GM18511 (cell line): ENCODE measurements around the gene CACNB4.

Source experiments
- ATAC-seq: cut with Tn5 transposase; IDR thresholded peaks from one replicate; pipeline ENCODE4 v1.9.1; 2021; ENCODE audit warnings: mild to moderate bottlenecking, moderate library complexity; ENCODE audit not compliant: unreplicated experiment

The CACNB4 gene

DNA sequence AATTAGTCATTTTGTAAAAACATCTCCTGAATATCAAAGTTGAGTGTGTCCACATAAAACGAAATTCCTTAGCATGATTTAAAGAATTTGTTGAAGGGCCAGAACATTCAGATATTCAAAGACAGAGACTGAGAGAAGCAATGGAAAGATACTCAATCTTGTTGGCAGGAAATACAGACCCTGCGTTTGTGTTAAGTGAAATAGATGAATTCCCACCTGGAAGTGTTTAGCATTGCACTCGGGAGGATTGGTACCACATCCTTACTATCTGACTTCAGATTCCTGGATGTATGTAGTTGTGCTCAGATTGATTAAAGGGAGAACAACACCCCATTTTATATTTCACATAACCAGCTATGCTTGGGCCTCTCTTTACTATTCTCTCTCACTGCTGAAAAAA lies 260.9 kb downstream of the CACNB4 start:
- ATAC-seq: no peak

DNA sequence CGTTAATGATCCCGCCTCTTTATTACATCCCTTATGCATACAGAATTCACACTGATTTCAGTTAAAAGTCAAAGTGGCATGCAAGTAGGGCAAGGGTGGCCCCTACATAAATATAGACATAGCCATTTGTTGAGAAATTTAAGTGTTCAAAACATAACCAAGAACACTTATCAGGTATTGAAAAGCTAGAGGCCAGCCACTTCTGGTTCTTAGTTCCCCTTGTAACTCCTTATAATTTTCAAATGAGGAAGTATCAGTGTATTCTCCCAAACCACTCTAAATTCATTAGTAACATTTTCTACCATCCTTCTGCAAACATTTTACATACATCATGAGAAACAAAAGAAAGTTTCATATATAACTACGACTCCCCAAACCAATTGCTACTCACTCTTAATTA lies 264.9 kb downstream of the CACNB4 start:
- ATAC-seq: peak; percentile 84

DNA sequence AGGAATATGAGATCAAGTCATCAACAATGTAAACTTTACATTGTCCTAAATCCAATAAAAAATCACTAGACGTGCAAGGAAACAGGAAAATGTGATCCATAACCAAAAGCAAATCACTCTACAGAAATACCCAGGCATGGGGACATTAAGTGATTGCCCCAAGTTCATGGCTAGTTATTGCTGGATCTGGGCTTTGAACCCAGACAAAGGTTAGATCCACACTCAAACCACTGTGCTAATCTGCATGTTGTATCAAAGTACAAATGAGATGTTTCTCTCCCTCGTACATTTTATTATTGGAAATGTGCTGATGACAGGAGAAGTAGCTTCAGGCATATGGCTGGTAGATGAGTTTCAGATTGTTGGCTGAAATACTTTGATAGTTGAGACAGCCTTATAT lies 267.9 kb downstream of the CACNB4 start:
- ATAC-seq: no peak

DNA sequence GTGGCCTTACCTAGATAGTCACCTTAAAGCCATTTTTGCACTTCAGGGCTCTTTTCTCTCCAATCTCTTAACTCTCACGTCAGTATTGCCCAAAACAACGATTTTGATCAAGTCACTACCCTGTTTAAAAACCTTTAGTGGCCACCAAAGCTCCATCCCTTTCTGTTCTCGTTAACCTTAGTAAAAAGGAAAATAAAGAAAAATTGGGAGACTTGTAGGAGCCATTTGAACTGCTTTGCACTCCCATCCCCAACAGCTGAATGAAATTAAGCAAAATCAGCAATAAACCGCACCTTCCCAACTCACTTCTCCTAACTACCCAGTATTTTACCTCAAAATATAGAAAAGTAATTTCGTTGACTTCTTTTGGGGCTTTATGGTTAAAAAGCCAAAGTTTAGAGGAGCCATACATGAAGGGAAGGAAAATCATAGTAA lies 269.9 kb downstream of the CACNB4 start:
- no peak for ATAC-seq

DNA sequence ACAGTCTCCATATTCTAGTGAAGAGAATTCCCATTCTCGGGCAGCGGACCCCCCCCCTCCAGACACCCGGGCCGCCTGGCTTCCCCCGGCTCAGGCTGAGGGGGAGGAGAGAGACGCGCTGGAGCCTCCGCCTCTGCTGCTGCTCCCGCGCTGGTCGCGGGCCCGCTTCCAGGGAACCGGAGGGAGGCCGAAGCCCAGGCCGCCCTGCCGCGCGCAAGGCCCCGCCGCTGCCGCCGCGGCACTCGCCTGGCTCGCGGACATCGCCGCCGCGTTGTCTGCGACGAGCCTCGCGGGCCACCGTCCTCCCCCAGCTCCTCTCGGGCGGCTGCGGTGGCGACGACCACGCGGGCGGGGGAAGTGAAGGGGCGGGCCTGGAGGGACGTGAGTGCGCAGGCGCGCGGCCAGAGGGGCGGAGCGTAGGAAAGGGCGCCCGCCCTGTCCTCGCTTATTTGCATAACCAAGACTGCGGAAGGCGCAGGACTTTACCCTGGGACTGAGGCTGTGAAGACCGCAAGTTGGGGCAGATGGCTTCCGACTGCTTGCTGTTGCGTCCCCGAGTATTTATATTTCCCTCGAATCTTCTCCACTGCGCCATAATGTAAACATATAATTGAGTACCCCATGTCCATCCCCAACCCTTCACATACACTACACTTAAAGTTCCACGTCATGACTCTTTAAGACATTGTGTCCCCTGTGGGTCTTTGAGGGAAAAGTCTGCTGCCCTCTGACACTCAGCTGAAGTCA lies 270.5 kb downstream of the CACNB4 start, which contains the start of gene ARL5A:
Gene ARL5A, minus strand, starts transcription at position 279 of the 747 bp plus-strand sequence. Its CDS starts 245 bp downstream, at position 34.
- ATAC-seq: peak; percentile 97

DNA sequence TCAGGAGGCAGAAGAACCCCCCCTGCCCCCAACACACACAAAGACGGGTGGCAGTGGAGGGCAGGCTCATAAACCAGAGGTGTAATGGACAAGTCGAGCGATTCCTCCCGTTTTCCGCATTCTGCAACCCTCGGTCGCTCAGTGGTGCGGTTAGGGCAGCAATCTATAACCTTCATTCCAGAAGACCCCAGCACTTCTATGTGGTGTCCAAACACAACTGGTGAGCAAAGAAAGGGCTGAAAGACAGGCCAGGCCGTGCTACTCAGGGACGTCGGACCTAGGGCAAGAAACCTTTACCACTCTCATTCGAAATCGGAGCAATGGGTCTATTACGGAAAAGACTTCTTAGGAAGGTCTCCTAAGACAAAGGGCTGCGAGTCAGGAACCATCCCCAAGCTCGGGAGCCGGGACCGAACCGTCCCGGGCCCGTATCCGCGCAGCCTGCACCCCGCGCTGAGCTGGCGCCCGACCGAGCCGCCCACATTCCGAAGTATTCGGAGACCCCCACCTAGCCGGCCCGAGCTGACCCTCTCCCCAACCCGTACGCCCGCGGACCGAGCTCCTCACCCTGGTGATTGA lies 271.2 kb downstream of the CACNB4 start:
- ATAC-seq: peak; percentile 30

DNA sequence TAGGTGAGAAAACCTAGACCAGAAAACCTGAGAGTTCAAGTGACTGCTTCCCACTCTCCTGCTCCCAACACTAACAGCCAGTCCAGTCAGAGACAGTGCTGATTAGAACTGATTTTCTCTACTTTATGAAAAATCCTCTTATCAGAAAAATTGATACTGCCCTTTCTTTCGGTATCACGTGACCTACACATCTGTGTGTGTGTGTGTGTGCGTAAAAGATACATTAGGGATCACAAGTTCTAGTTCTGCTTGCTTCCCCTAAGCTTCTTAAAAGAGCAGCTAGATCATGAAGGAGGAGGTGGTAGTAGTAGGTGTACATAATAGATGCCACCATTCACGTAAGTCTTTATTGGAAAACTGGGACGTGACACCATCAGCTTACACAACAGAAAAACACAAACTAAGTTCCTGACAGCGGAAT lies 272.1 kb downstream of the CACNB4 start:
- no peak for ATAC-seq

DNA sequence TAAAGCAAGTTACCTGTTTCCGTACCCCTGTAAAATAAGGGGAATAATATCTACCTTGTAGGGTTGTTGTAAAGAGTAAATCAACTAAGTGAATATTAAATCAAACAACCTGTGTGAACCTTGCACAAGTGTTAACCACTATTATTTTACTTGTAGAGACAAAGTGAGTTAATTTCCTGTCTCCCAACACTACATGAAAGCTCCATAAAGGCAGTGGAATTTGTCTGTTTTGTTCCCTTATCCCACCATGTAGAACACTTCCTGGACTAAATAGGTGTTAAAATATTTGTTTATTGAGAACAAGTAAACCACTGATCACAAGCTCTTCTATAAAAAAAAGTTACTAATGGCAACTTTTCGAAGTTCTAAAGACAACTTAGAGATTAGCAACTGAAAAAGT lies 274.0 kb downstream of the CACNB4 start:
- ATAC-seq: no peak

DNA sequence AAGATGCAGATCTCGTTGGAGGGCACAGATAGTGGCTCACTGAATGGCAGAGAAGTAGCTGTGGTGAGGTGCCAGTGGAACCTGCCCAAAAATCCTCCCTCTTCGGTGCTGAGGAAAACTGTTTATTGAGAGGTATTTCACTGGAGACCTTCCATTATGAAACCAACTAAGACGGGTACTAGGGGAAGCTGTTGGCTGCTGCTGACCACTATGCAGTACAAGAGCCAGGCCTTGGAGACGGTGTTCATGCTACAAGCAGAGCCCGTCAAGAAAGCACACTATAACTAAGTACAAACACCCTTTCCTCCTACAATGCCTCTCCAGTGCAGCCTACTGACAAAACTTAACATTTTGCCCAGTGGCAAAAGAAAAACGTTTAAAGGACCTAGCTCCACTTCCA lies 275.2 kb downstream of the CACNB4 start:
- no peak for ATAC-seq

DNA sequence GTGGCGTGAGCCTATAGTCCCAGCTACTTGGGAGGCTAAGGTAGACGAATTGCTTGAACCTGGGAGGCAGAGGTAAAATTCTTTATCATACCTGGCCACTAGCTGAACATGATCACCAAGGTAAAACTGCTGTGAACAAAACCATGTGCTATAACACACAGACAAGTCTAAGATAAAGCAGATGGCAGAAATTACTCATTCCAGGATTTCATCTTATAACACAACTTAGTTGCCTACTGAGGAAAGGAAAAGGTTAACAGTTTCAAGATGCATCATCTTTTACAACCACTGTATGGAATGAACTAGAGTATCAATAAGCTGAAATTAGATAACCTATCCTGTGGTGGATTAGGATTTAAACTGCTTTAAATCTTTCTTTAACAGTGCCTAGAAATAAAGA lies 278.9 kb downstream of the CACNB4 start:
- peak; percentile 84 for ATAC-seq

DNA sequence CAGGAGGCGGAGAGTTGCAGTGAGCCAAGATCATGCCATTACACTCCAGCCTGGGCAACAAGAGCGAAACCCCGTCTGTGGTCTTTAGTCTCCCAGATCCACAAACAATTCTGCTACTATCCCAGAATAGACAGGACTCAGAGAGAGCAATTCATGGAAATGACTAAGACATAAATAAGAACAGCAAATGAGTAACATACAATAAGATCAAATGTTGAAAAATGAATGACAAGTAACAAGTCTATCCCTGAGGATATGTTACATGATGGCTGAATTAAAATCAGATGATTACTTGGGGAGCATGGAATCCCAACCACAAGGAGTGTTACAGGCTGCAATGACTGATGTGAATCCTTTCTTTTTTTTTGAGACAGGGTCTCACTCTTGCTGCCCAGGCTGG lies 280.9 kb downstream of the CACNB4 start:
- ATAC-seq: no peak

DNA sequence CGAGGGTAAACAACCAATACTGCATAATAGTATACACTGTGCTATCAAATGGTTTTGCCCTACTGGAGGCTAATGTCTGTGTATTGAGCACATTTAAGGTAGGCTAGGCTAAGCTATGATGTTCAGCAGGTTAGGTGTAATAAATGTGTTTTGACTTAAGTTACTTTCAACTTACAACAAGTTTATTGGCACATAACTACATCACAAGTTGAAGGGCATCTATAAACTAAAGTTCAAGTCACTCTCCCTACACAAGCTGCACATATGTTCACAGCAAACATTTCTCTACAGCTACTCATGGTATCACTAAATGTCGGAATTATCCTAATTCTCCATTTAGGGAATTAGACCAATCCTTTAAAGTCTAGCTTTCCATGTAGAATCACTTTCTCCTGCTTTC lies 282.0 kb downstream of the CACNB4 start:
- ATAC-seq: no peak

DNA sequence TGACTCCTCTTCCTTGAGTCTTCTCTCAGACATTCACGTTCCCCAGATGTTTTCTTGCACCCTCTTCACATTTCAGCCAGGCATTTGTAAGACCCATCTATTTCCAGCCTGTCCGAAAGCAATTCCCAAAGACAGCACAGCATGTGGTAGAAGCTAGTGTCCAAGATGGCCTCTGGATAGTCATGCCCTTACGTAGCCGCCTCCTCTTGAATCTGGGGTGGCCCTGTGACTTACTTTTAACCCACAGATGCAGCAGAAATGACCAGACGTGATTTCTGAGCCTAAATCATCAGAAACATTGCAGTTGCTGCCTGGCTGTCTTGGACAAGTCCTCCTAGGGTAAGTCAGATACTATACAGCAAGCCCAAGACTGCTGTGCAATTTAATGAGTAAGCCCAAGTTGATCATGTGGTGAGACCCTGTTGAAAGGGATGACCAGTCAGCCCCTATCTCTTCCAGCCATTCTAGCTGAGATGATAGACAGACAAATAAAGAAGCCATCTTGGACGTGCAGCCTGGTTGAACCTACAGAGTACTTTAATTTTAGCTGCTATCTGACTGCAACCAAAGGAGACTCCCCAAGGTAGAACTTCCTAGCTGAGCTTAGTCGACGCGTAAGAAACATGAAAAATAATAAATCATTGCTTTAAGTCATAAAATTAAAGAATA lies 282.9 kb downstream of the CACNB4 start:
- ATAC-seq: no peak

DNA sequence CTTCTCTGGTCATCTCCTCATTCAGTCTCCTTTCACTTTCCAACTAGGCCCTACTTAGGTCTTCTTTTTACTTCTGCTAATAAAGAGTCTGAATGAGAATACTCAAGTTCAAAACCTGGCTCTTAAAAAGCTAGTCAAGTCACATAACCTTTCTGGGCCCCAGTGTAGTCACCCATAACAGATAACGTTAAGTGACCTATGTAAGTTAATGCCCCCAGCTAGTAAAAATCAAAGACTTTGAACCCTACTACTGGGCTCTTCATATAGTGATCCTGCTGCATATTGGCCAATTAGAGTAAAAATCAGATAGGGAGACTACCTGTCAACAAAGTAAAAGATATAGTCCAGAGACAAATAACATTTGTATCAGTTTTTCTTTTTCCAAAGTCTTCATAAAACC lies 288.4 kb downstream of the CACNB4 start:
- no peak for ATAC-seq

DNA sequence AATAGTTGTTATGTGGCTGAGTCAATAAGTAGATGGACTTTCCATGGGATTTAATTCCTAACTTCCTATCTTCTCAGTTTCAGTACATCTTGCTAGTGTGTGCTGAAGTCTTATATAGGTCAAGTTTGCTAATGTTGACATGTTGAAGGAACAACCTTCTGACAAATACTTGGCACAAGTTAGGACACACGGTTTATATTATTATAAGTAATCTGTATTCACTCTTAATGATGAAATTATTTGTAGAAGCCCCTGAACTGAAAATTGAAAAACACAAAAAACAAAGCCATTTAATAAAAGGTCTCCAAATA lies 289.8 kb downstream of the CACNB4 start:
- ATAC-seq: no peak

DNA sequence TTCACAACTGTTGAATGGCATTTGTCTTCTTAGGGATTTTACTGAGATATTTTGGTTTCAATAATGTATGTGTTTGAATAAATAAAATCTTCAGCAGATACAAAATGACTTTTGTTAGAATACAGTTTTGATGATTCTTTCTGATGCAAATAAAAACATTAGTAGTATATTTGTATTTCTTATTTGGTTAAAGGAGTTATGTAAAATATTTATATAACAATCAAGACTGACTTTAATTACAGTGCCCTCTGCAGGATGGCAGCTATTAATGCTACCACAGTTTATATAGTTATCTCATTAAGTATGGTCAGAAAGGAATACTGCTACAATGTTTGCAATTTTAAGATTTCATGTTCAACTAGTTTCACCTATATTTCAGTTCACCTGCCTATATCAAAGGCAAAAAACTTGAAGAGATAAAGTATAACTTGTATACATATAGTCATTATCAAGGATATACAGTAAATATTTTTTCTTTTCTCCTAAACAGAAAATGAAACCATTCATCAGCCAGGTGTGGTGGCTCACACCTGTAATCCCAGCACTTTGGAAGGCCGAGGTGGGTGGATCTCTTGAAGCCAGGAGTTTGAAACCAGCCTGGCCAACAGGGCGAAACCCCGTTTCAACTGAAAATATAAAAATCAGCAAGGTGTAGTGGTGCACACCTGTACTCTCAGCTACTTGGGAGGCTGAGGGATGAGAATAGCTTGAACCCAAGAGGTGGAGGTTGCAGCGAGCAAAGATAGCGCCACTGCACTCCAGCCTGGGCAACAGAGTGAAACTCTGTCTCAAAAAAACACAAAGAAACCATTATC lies 290.4 kb downstream of the CACNB4 start:
- no peak for ATAC-seq

DNA sequence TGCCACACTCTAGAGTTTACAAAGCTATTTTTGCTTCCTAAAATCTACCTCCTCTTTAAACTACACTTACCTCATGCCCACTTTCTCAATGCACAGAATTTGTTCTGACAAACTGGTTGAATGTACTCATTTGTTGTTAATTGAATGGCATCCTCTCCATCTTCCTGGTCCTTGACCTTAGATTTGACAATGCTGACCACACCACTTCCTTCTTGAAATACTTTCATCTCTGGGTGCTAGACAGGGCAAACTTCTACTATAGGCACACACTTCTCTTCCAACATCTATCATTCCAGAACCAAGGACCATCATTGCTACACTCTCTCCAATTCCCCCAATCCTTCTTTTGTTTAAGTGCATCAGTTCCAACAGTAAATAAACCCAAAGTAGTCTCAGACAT lies 292.9 kb downstream of the CACNB4 start:
- ATAC-seq: no peak

DNA sequence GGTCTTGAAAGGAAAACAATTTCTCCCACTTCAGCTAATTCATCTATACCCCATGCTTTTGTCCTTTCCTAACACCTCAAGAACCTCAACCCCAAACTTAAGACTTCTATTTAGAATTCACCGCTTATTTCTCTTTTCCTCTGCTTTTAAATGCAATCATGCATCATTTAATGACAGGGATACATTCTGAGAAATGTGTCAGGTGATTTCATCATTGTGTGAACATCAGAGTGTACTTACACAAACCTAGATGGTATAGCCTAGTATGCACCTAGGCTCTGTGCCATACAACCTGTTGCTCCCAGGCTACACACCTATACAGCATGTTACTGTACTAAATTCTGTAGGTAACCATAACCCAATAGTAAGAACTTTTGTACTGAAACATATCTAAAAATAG lies 293.5 kb downstream of the CACNB4 start:
- ATAC-seq: no peak

DNA sequence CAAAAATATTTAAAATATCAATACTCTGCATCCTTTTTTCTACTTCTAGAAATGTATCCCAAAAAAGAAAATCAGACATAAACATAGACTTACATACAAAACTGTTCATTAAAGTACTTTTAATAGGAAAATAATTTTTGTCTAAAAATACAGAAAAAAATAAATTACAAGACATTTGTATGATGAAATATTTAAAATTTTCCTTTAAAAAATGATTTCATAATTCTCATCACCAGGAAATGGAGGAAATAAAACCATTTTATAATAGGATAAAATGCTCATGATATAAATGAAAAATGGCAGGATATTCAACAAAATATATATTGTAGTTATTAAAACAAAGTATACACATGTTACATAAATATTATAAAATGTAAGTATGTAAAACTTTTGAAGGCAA lies 295.0 kb downstream of the CACNB4 start:
- ATAC-seq: no peak

DNA sequence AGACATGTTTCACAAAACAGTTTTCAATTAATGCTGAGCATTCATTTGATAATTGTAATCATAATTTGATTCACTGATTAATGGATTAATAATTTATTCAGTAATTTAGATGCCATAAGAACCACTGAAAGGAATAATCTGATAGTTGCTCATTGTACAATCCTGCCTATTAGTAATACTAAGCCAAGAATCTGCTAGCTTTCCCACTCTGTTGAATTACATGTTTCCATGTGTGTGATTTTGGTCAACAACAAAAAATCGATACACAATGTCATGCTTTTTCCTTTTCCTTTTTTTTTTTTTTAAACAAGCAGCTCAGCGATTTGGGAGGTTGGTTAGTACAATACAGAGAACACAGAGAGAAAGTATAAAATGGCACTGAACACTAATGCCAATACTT lies 296.5 kb downstream of the CACNB4 start:
- ATAC-seq: no peak

DNA sequence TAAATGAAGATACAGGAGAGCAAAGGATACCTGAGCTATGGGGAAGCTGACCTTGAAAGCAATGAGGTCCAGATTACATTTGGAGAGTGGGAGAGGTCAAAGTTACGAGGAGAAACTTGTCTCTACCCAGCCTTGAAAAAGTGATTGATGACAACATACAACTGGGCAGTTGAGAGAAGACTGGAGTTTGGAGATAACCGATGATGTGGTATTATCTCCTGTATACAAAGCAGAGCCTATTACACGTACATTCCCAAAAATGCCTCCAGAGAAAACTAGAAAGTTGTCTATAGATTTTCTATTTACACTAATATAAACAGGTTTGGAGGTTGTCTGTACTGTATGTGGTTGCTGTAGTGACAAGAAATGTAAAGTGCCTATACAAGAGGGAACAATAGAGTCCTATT lies 299.0 kb downstream of the CACNB4 start:
- no peak for ATAC-seq
